HCT116 (cell line): ENCODE data around the gene BEST4. TPM values are rescaled to one million over a fixed set of nuclear protein-coding genes. Genes with fewer than 3 reads are reported as not detected.

Experiments
- ATAC-seq: fragments of 200-7000 bp; cut with Tn5 transposase; 2 replicates; pipeline ENCODE4 v1.9.1; 2020; ENCODE audit warnings: mild to moderate bottlenecking, moderate library complexity
- BruUV-seq: library from RNA; stranded (reverse); fragments of 400-500 nt; replicated peaks from 2 replicates; lab custom pipeline; 2021; lab: Mats Ljungman, UMichigan
- CTCF ChIA-PET: fragments of 300-600 bp; sonication (Branson Sonifier 250); formaldehyde crosslinking; loops from one replicate; lab custom pipeline; 2021; ENCODE audit warnings: antibody characterized with exemption; lab: Charles Lee
- POLR2A ChIA-PET: fragments of 300-600, 350-600 bp; sonication (Branson Sonifier 250); formaldehyde crosslinking; loops from one replicate; lab custom pipeline; 2021; ENCODE audit warnings: antibody characterized with exemption; lab: Charles Lee
- RAD21 ChIA-PET, 2 experiments: fragments of 300-600 bp; sonication (Branson Sonifier 250); formaldehyde crosslinking; loops; one replicate each; lab custom pipeline; 2023; ENCODE audit warnings: low total read pairs in 2 of 2; ENCODE audit not compliant: uncharacterized antibody in 2 of 2, unreplicated experiment in 2 of 2, low non-redundant PET in 1 of 2; lab: Charles Lee
- DNase-seq: peaks from one replicate; pipeline ENCODE4 v3.0.0-alpha.2; 2010; ENCODE audit warnings: low read depth, low spot score
- H2AFZ ChIP-seq: fragments of 200-600 bp; shearing (Covaris generic), sonication (generic); 2 replicates; pipeline ENCODE4 v1.6.1; 2017; ENCODE audit warnings: low read depth, mixed run types, mixed read lengths, antibody characterized with exemption, low read length; ENCODE audit not compliant: poor library complexity, severe bottlenecking
- H3K27ac ChIP-seq: 2 replicates; pipeline ENCODE4 v1.5.1; 2012; ENCODE audit warnings: low read depth, low read length
- H3K27me3 ChIP-seq: fragments of 200-600 bp; sonication (generic); 2 replicates; pipeline ENCODE4 v1.6.1; 2016; ENCODE audit warnings: mixed run types, low read length, mixed read lengths; ENCODE audit not compliant: insufficient read depth
- H3K36me3 ChIP-seq, 2 experiments: fragments of 200-500 bp in 1 of 2; fragments of 200-600 bp in 1 of 2; sonication (Bioruptor generic) in 1 of 2; sonication (generic) in 1 of 2; 2 replicates each; pipeline versions ENCODE4 v1.5.1 to v1.6.1; 2014 to 2016; ENCODE audit warnings: low read length in 2 of 2, inconsistent platforms in 1 of 2, mixed read lengths in 1 of 2, mixed run types in 1 of 2; ENCODE audit not compliant: insufficient read depth in 2 of 2, control insufficient read depth in 1 of 2
- H3K4me1 ChIP-seq, 2 experiments: fragments of 200-600 bp in 1 of 2; sonication (generic) in 1 of 2; 2 replicates each; pipeline versions ENCODE4 v1.5.1 to v1.6.1; 2012 to 2017; ENCODE audit warnings: low read length in 2 of 2, inconsistent platforms in 1 of 2, mild to moderate bottlenecking in 1 of 2, mixed read lengths in 1 of 2, mixed run types in 1 of 2, moderate library complexity in 1 of 2; ENCODE audit not compliant: insufficient read depth in 2 of 2, control insufficient read depth in 1 of 2
- H3K4me2 ChIP-seq: fragments of 200-600 bp; sonication (generic); 2 replicates; pipeline ENCODE4 v1.6.1; 2017; ENCODE audit warnings: mixed run types, low read length, mixed read lengths
- H3K4me3 ChIP-seq, 2 experiments: fragments of 200-600 bp in 1 of 2; sonication (generic) in 1 of 2; replicated peaks in 1 of 2; 2 replicates each; pipeline ENCODE4 v1.5.1; 2011 to 2016; ENCODE audit warnings: low read length in 2 of 2, control low read depth in 1 of 2, low read depth in 1 of 2, mild to moderate bottlenecking in 1 of 2, mixed read lengths in 1 of 2, mixed run types in 1 of 2
- H3K79me2 ChIP-seq: fragments of 200-600 bp; sonication (generic); 2 replicates; pipeline ENCODE4 v1.6.1; 2017; ENCODE audit warnings: mild to moderate bottlenecking, mixed run types, low read length, moderate library complexity, mixed read lengths; ENCODE audit not compliant: insufficient read depth
- H3K9ac ChIP-seq: fragments of 200-600 bp; sonication (generic); 2 replicates; pipeline ENCODE4 v1.6.1; 2016; ENCODE audit warnings: low read length, mixed read lengths
- H3K9me2 ChIP-seq: fragments of 200-600 bp; sonication (generic), shearing (Covaris generic); 2 replicates; pipeline ENCODE4 v1.6.1; 2017; ENCODE audit warnings: mixed run types, mild to moderate bottlenecking, moderate library complexity; ENCODE audit not compliant: insufficient read depth
- H3K9me3 ChIP-seq, 2 experiments: fragments of 200-500 bp in 1 of 2; fragments of 200-600 bp in 1 of 2; sonication (Bioruptor generic) in 1 of 2; sonication (generic) in 1 of 2; 2 replicates each; pipeline ENCODE4 v1.6.1; 2014 to 2017; ENCODE audit warnings: low read length in 2 of 2, mixed read lengths in 2 of 2, inconsistent platforms in 1 of 2, low read depth in 1 of 2, mild to moderate bottlenecking in 1 of 2, mixed run types in 1 of 2, moderate library complexity in 1 of 2; ENCODE audit not compliant: control insufficient read depth in 1 of 2, insufficient read depth in 1 of 2
- H4K20me1 ChIP-seq: fragments of 200-600 bp; sonication (generic), shearing (Covaris generic); 2 replicates; pipeline ENCODE4 v1.6.1; 2017; ENCODE audit warnings: mixed run types, mild to moderate bottlenecking, moderate library complexity; ENCODE audit not compliant: insufficient read depth
- ATF3 ChIP-seq: IDR thresholded peaks from 2 replicates; pipeline ENCODE4 v1.6.1; 2012
- CBX3 ChIP-seq: IDR thresholded peaks from 2 replicates; pipeline ENCODE4 v1.6.1; 2012; ENCODE audit warnings: low read depth
- CTCF ChIP-seq, 3 experiments: fragments of 200-600 bp in 1 of 3; sonication (generic) in 1 of 3; IDR thresholded peaks in 2 of 3; conservative IDR thresholded peaks in 1 of 3; 2 replicates each; pipeline ENCODE4 v1.5.1; 2012 to 2017; ENCODE audit warnings: low read depth in 2 of 3, low read length in 2 of 3, antibody characterized with exemption in 1 of 3, borderline replicate concordance in 1 of 3, control low read depth in 1 of 3, mild to moderate bottlenecking in 1 of 3, mixed read lengths in 1 of 3, mixed run types in 1 of 3, moderate library complexity in 1 of 3; ENCODE audit not compliant: insufficient read depth in 1 of 3
- EGR1 ChIP-seq: IDR thresholded peaks from 2 replicates; pipeline ENCODE4 v1.6.1; 2012; ENCODE audit warnings: low read depth
- EZH2 ChIP-seq: fragments of 200-600 bp; sonication (generic); IDR thresholded peaks from 2 replicates; pipeline ENCODE4 v1.6.1; 2017; ENCODE audit warnings: antibody characterized with exemption, mixed run types
- FOSL1 ChIP-seq: IDR thresholded peaks from 2 replicates; pipeline ENCODE4 v1.6.1; 2012; ENCODE audit warnings: low read depth
- POLR2AphosphoS5 ChIP-seq: IDR thresholded peaks from 2 replicates; pipeline ENCODE4 v1.6.1; 2011; ENCODE audit warnings: mild to moderate bottlenecking, low read depth, low read length, moderate library complexity
- RAD21 ChIP-seq: IDR thresholded peaks from 2 replicates; pipeline ENCODE4 v1.6.1; 2012; ENCODE audit warnings: low read depth, mild to moderate bottlenecking
- SIN3A ChIP-seq: IDR thresholded peaks from 2 replicates; pipeline ENCODE4 v1.6.1; 2012; ENCODE audit warnings: low read depth
- SRF ChIP-seq: IDR thresholded peaks from 2 replicates; pipeline ENCODE4 v1.6.1; 2012; ENCODE audit warnings: low read depth
- TCF7L2 ChIP-seq: IDR thresholded peaks from 2 replicates; pipeline ENCODE4 v1.7.0; 2011; ENCODE audit warnings: borderline replicate concordance, inconsistent platforms; ENCODE audit not compliant: insufficient read depth, insufficient read length; ENCODE audit errors: extremely low read depth
- YY1 ChIP-seq: IDR thresholded peaks from 2 replicates; pipeline ENCODE4 v1.6.1; 2011; ENCODE audit warnings: low read length, low read depth, moderate library complexity, mild to moderate bottlenecking; ENCODE audit not compliant: insufficient replicate concordance; ENCODE audit errors: extremely low read depth
- ZNF274 ChIP-seq: fragments of 200-500 bp; sonication (Bioruptor generic); IDR thresholded peaks from 2 replicates; pipeline ENCODE4 v1.6.1; 2014; ENCODE audit warnings: mild to moderate bottlenecking, low read depth, low read length, inconsistent platforms
- intact Hi-C: fragments of 100-400 bp; cut with micrococcal nuclease; formaldehyde crosslinking; loops from 2 replicates; pipeline ENCODE4 v1.10.0; 2022
- total RNA-seq: library from RNA; stranded (reverse); gene quantifications from one replicate; pipeline ENCODE4 v1.2.1, GENCODE V29; 2021; ENCODE audit not compliant: unreplicated experiment

Gene BEST4
- total RNA-seq, 1 experiment from 2014 or later: 0.52 TPM

GRCh38 chr1:44733784-44734183, 54.2 kb downstream of the BEST4 start:
- CTCF ChIA-PET: no interaction called here
- H3K9ac ChIP-seq: no peak overlapping the region
- RAD21 ChIA-PET: no interaction called here
- H3K4me1 ChIP-seq: peaks cover 23 to 47% of the 10 kb centered on the region in 2 experiments
- intact Hi-C loops: loop anchor here (5.0 kb wide), 3 partner anchors 279 to 759 kb away; partner anchors contain the start of genes HECTD3, TESK2 and UROD
- no peaks in the 10 kb centered on the region for H3K36me3 ChIP-seq
- H2AFZ ChIP-seq: no peak overlapping the region
- H3K27ac ChIP-seq: no peak overlapping the region
- ATAC-seq: no peak
- H3K79me2 ChIP-seq: no peaks in the 10 kb centered on the region
- BruUV-seq: no TSS peak
- no peak overlapping the region for H3K4me2 ChIP-seq
- H3K9me2 ChIP-seq: no peaks in the 10 kb centered on the region
- H3K27me3 ChIP-seq: no peaks in the 10 kb centered on the region
- POLR2A ChIA-PET: interaction anchor here (0.7 to 5.9 kb wide), 5 partner anchors 9 to 85 kb away, joined by 3 to 461 read pairs (median 39); partner anchors contain the start of gene RPS8
- no peak for DNase-seq
- no peak overlapping the region for H3K4me3 ChIP-seq
- H3K9me3 ChIP-seq: no peaks in the 10 kb centered on the region
- no peaks in the 10 kb centered on the region for H4K20me1 ChIP-seq
- TF ChIP-seq ATF3 (no peak), ZNF274 (no peak), YY1 (no peak), EZH2 (no peak), POLR2AphosphoS5 (no peak), SIN3A (no peak), SRF (no peak), CTCF (IDR thresholded peaks at IDR 0.05 in 2 of 3, conservative IDR thresholded peaks at IDR 0.05 in 1 of 3; ENCODE audit: borderline replicate concordance in 1 of 3, insufficient read depth in 1 of 3, low read depth in 2 of 3, low read length in 2 of 3) (no peak), RAD21 (no peak), EGR1 (no peak), FOSL1 (no peak), CBX3 (no peak), TCF7L2 (no peak)

Other genes starting within 250 kb of the BEST4 start
- 10.8 TPM for gene TMEM53, start 113.7 kb downstream of the BEST4 start, total RNA-seq
- 3.2 TPM for gene ARMH1, start 113.5 kb downstream of the BEST4 start, total RNA-seq
- not detected for gene RNU5D-1, start 57.0 kb downstream of the BEST4 start, total RNA-seq
- 92.6 TPM for gene KIF2C, start 48.3 kb downstream of the BEST4 start, total RNA-seq
- gene RPS8, start 12.6 kb downstream of the BEST4 start, total RNA-seq: 2,296 TPM
- gene PLK3, start 12.2 kb upstream of the BEST4 start, total RNA-seq: 56.1 TPM
- 0.96 TPM for gene DYNLT4, start 19.2 kb upstream of the BEST4 start, total RNA-seq
- 11.6 TPM for gene BTBD19, start 20.4 kb upstream of the BEST4 start, total RNA-seq
- 1.3 TPM for gene PTCH2, start 55.1 kb upstream of the BEST4 start, total RNA-seq
- 17.7 TPM for gene EIF2B3, start 198.4 kb upstream of the BEST4 start, total RNA-seq
- gene HECTD3, start 223.2 kb upstream of the BEST4 start, total RNA-seq: 25.5 TPM
- 73.7 TPM for gene UROD, start 224.1 kb upstream of the BEST4 start, total RNA-seq